Sigmoid colon (tissue), 4 donors: Measurements from ENCODE around the gene PHAF1.

Source experiments
- CTCF ChIP-seq, 4 experiments: fragments of 450-650 bp in 3 of 4; fragments of 200-600 bp in 1 of 4; IDR thresholded peaks; one replicate each; pipeline ENCODE4 v1.5.1; 2016 to 2019; ENCODE audit warnings: antibody characterized with exemption in 4 of 4, mild to moderate bottlenecking in 3 of 4, moderate library complexity in 2 of 4
- EP300 ChIP-seq, 4 donors: sonication (generic); formaldehyde crosslinking; IDR thresholded peaks; one replicate each; pipeline ENCODE4 v1.6.1; 2017; ENCODE audit warnings: antibody characterized with exemption in 4 of 4
- POLR2A ChIP-seq, 2 donors: fragments of 450-650 bp; IDR thresholded peaks; one replicate each; pipeline ENCODE4 v1.6.1; 2016; ENCODE audit warnings: antibody characterized with exemption in 2 of 2, mild to moderate bottlenecking in 2 of 2, moderate library complexity in 2 of 2

- no peak for TF ChIP-seq POLR2A (IDR thresholded peaks at IDR 0.05)
- TF ChIP-seq CTCF (IDR thresholded peaks at IDR 0.05) = no peak
- TF ChIP-seq EP300 (IDR thresholded peaks at IDR 0.05) = no peak
Measured at GRCh38 chr16:67148221-67148620, 38.5 kb downstream of the PHAF1 start.
